CD14-positive monocyte (primary cell): ENCODE results near the gene ADH4. TPM values are rescaled to one million over a fixed set of nuclear protein-coding genes. Genes with fewer than 3 reads are reported as not detected.

Experiments
- DNase-seq, 3 donors: peaks; one replicate each; pipeline ENCODE4 v3.0.0-alpha.2; 2011 to 2022
- H2AFZ ChIP-seq: 2 replicates; pipeline ENCODE4 v1.6.0; 2012; ENCODE audit warnings: mild to moderate bottlenecking, low read depth, low read length, inconsistent platforms; ENCODE audit not compliant: insufficient read depth, poor library complexity, severe bottlenecking
- H3K27ac ChIP-seq, 2 donors: 1 replicate in 1 of 2; 2 replicates in 1 of 2; pipeline ENCODE4 v1.5.1; 2012 to 2013; ENCODE audit warnings: low read length in 2 of 2, control low read depth in 1 of 2, inconsistent platforms in 1 of 2, low read depth in 1 of 2, mild to moderate bottlenecking in 1 of 2
- H3K27me3 ChIP-seq, 2 donors: one replicate each; pipeline versions ENCODE4 v1.6.0 to v1.6.1; 2011 to 2013; ENCODE audit warnings: low read length in 2 of 2; ENCODE audit not compliant: control insufficient read depth in 2 of 2, insufficient read depth in 2 of 2
- H3K36me3 ChIP-seq, 2 donors: replicated peaks in 1 of 2; 1 replicate in 1 of 2; 2 replicates in 1 of 2; pipeline versions ENCODE4 v1.5.1 to v1.6.1; 2012 to 2013; ENCODE audit warnings: low read length in 2 of 2, control low read depth in 1 of 2, inconsistent platforms in 1 of 2, mild to moderate bottlenecking in 1 of 2; ENCODE audit not compliant: insufficient read depth in 2 of 2, control insufficient read depth in 1 of 2
- H3K4me1 ChIP-seq, 2 donors: 1 replicate in 1 of 2; 2 replicates in 1 of 2; pipeline versions ENCODE4 v1.5.1 to v1.6.1; 2012 to 2013; ENCODE audit warnings: low read length in 2 of 2, control low read depth in 1 of 2, inconsistent platforms in 1 of 2, mild to moderate bottlenecking in 1 of 2, moderate library complexity in 1 of 2; ENCODE audit not compliant: insufficient read depth in 2 of 2, control insufficient read depth in 1 of 2
- H3K4me2 ChIP-seq: replicated peaks from 2 replicates; pipeline ENCODE3; 2012; ENCODE audit warnings: low read length, moderate library complexity, mild to moderate bottlenecking; ENCODE audit not compliant: poor library complexity, severe bottlenecking; ENCODE audit errors: extremely low read depth
- H3K4me3 ChIP-seq, 3 experiments: fragments of 200-600 bp in 1 of 3; sonication (generic) in 1 of 3; replicated peaks in 1 of 3; 1 replicate in 2 of 3; 2 replicates in 1 of 3; pipeline ENCODE4 v1.5.1; 2011 to 2013; ENCODE audit warnings: low read length in 3 of 3, mild to moderate bottlenecking in 3 of 3, control low read depth in 2 of 3, low read depth in 2 of 3, inconsistent platforms in 1 of 3, moderate library complexity in 1 of 3
- H3K79me2 ChIP-seq: 2 replicates; pipeline ENCODE4 v1.6.0; 2012; ENCODE audit warnings: mild to moderate bottlenecking, control low read depth, inconsistent platforms, low read length, moderate library complexity; ENCODE audit not compliant: insufficient read depth
- H3K9ac ChIP-seq: 2 replicates; pipeline ENCODE4 v1.6.0; 2017; ENCODE audit warnings: low read length, mild to moderate bottlenecking; ENCODE audit not compliant: insufficient read depth, poor library complexity, severe bottlenecking
- H3K9me3 ChIP-seq, 2 donors: replicated peaks in 1 of 2; 1 replicate in 1 of 2; 2 replicates in 1 of 2; pipeline versions ENCODE4 v1.5.1 to v1.6.1; 2012 to 2013; ENCODE audit warnings: low read length in 2 of 2, control low read depth in 1 of 2; ENCODE audit not compliant: control insufficient read depth in 1 of 2, insufficient read depth in 1 of 2
- H4K20me1 ChIP-seq: 2 replicates; pipeline ENCODE4 v1.6.0; 2012; ENCODE audit warnings: mild to moderate bottlenecking, low read length, control low read depth, moderate library complexity; ENCODE audit not compliant: insufficient read depth
- H3K27ac Mint-ChIP-seq, 7 donors: one replicate each; pipeline ENCODE4 v1.8.0; 2020; ENCODE audit warnings: mild to moderate bottlenecking in 7 of 7, mixed read lengths in 7 of 7, moderate library complexity in 6 of 7, inconsistent platforms in 2 of 7
- H3K27me3 Mint-ChIP-seq, 3 donors: one replicate each; pipeline ENCODE4 v1.8.0; 2021 to 2022; ENCODE audit warnings: low read depth in 3 of 3, mild to moderate bottlenecking in 3 of 3, mixed read lengths in 3 of 3, moderate library complexity in 3 of 3, inconsistent platforms in 1 of 3
- H3K36me3 Mint-ChIP-seq, 2 donors: one replicate each; pipeline ENCODE4 v1.8.0; 2020; ENCODE audit warnings: mixed read lengths in 2 of 2, inconsistent platforms in 1 of 2, mild to moderate bottlenecking in 1 of 2
- H3K4me1 Mint-ChIP-seq: one replicate; pipeline ENCODE4 v1.8.0; 2020; ENCODE audit warnings: mild to moderate bottlenecking, mixed read lengths
- H3K4me3 Mint-ChIP-seq, 2 donors: one replicate each; pipeline ENCODE4 v1.8.0; 2020; ENCODE audit warnings: mild to moderate bottlenecking in 2 of 2, mixed read lengths in 2 of 2, moderate library complexity in 1 of 2
- H3K9me3 Mint-ChIP-seq, 7 donors: one replicate each; pipeline ENCODE4 v1.8.0; 2020 to 2022; ENCODE audit warnings: mixed read lengths in 7 of 7, mild to moderate bottlenecking in 6 of 7, moderate library complexity in 6 of 7, inconsistent platforms in 2 of 7
- WGBS: methylation state at CpG from one replicate; pipeline ENCODE4 v1.1.5; 2013; ENCODE audit warnings: missing lambda C conversion rate; ENCODE audit not compliant: insufficient coverage; 5-methylcytosine and 5-hydroxymethylcytosine counted together
- intact Hi-C, 2 donors: fragments of 100-400 bp; cut with micrococcal nuclease; formaldehyde crosslinking; loops; one replicate each; pipeline versions ENCODE4 v1.15.0 to v1.15.1; 2023
- polyA plus RNA-seq, 3 donors: library from polyadenylated mRNA; depleted of rRNA in 1 of 3; unstranded in 2 of 3; stranded (reverse) in 1 of 3; fragments of 300-500 nt in 2 of 3; fragments of >200 nt in 1 of 3; fragmentation: Illumina TruSeq in 2 of 3; gene quantifications; 1 replicate in 2 of 3; 2 replicates in 1 of 3; pipeline ENCODE4 v1.2.3, GENCODE V29; 2012 to 2021
- TF ChIP-seq, protein P1 (sequence below): fragments of 200-600 bp; IDR thresholded peaks from one replicate; pipeline ENCODE4 v1.8.0; 2022; ENCODE audit warnings: antibody characterized with exemption, mild to moderate bottlenecking

The ADH4 gene
- polyA plus RNA-seq, 3 donors, result not detected

DNA sequence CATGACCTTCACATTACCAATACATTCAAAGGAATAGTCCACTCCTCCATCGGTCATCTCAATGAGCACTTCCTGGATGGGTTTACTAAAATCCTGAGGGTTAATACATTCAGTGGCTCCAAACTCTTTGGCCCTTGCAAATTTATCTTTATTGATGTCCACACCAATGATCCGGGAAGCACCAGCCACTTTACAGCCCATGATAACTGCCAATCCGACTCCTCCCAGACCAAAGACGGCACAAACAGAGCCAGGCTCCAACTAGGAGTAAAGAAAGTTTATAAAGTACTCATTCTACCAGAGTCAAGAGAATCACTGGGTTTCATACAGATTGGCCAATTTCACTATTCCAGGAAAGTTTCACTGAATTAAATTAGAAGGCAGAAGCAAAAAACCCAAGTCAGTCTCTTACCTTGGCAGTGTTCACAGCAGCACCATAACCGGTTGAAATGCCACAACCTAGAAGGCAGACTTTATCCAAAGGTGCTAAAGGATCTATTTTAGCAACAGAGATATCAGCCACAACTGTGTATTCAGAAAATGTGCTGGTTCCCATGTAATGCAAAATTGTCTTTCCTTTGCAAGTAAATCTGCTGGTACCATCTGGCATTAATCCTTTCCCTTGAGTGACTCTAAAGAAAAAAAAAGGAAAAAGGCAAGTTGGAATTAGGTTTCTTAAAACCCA lies 67.7 kb downstream of the ADH4 start:
- H3K36me3 Mint-ChIP-seq, result peaks cover 76 to 97% of the 10 kb centered on the region in 2 donors
- Histone ChIP-seq H3K27ac (no peak overlapping the region), H2AFZ (no peak overlapping the region), H4K20me1 (no peaks in the 10 kb centered on the region), H3K9me3 (no peaks in the 10 kb centered on the region), H3K27me3 (no peaks in the 10 kb centered on the region), H3K4me1 (no peaks in the 10 kb centered on the region), H3K36me3 (peaks cover 88 to 100% of the 10 kb centered on the region in 2 donors), H3K4me3 (no peak overlapping the region), H3K9ac (no peak overlapping the region), H3K4me2 (no peak overlapping the region), H3K79me2 (no peaks in the 10 kb centered on the region)
- DNase-seq, result no peak
- H3K4me3 Mint-ChIP-seq, result no peak overlapping the region
- H3K27me3 Mint-ChIP-seq, result peaks cover 0 to 1% (median 0%) of the 10 kb centered on the region in 3 donors
- intact Hi-C loops, result no loop called here
- WGBS, result 100% methylated on average over 1 of the region's 5 CpGs
- no peaks in the 10 kb centered on the region for H3K9me3 Mint-ChIP-seq
- no peaks in the 10 kb centered on the region for H3K4me1 Mint-ChIP-seq
- peak overlapping the region in 1 of 7 donors; percentile 14 for H3K27ac Mint-ChIP-seq
- TF ChIP-seq, protein P1, sequence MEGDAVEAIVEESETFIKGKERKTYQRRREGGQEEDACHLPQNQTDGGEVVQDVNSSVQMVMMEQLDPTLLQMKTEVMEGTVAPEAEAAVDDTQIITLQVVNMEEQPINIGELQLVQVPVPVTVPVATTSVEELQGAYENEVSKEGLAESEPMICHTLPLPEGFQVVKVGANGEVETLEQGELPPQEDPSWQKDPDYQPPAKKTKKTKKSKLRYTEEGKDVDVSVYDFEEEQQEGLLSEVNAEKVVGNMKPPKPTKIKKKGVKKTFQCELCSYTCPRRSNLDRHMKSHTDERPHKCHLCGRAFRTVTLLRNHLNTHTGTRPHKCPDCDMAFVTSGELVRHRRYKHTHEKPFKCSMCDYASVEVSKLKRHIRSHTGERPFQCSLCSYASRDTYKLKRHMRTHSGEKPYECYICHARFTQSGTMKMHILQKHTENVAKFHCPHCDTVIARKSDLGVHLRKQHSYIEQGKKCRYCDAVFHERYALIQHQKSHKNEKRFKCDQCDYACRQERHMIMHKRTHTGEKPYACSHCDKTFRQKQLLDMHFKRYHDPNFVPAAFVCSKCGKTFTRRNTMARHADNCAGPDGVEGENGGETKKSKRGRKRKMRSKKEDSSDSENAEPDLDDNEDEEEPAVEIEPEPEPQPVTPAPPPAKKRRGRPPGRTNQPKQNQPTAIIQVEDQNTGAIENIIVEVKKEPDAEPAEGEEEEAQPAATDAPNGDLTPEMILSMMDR, result no peak

DNA sequence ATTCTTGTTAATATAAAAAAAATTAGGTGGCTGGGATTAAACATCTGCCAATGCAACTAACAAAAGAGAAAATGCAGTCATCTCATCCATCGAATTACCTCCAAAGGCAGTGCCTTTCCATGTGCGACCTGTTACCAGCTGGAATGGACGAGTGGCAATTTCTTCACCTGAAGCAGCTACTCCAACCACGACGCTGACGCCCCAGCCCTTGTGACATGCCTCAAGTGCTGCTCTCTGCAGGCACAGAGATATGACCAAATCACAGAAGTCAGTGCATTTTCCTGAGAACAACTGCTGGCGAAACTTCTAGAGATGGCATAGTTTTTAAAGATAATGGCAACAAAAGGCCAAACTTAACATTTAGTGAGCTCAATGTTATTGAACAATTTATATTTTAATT lies 69.3 kb downstream of the ADH4 start:
- TF ChIP-seq, protein P1, result no peak
- no peak overlapping the region for H3K9ac ChIP-seq
- no peak overlapping the region for H3K27ac ChIP-seq
- Mint-ChIP-seq H3K4me3 (no peak overlapping the region), H3K27ac (peak overlapping the region in 1 of 7 donors; percentile 21), H3K9me3 (no peaks in the 10 kb centered on the region), H3K4me1 (no peaks in the 10 kb centered on the region), H3K27me3 (peaks cover 0 to 1% (median 0%) of the 10 kb centered on the region in 3 donors), H3K36me3 (peaks cover 68 to 89% of the 10 kb centered on the region in 2 donors)
- no peak overlapping the region for H3K4me2 ChIP-seq
- DNase-seq, result no peak
- peaks cover 79 to 100% of the 10 kb centered on the region in 2 donors for H3K36me3 ChIP-seq
- H3K79me2 ChIP-seq, result no peaks in the 10 kb centered on the region
- H3K27me3 ChIP-seq, result no peaks in the 10 kb centered on the region
- H3K9me3 ChIP-seq, result no peaks in the 10 kb centered on the region
- H3K4me3 ChIP-seq, result no peak overlapping the region
- H4K20me1 ChIP-seq, result no peaks in the 10 kb centered on the region
- H2AFZ ChIP-seq, result no peak overlapping the region
- intact Hi-C loops, result no loop called here
- WGBS, result 100% methylated on average over 4 of the region's 7 CpGs
- H3K4me1 ChIP-seq, result no peaks in the 10 kb centered on the region

Other genes starting within 250 kb of the ADH4 start
- gene EIF4E, start 215.2 kb downstream of the ADH4 start, polyA plus RNA-seq, result 10 to 100 TPM; 25.0 to 50.8 (median 48.6) TPM
- gene METAP1, start 148.6 kb downstream of the ADH4 start, polyA plus RNA-seq, result 10 to 100 TPM; 15.9 to 21.7 (median 20.6) TPM
- 10 to 100 TPM; 31.7 to 93.5 (median 79.3) TPM for gene ADH5, start 55.5 kb downstream of the ADH4 start, polyA plus RNA-seq
- gene ADH6, start 74.9 kb upstream of the ADH4 start, polyA plus RNA-seq, result not detected
- not detected for gene ADH1A, start 146.7 kb upstream of the ADH4 start, polyA plus RNA-seq
- not detected for gene ADH1B, start 177.1 kb upstream of the ADH4 start, polyA plus RNA-seq
- gene ADH1C, start 208.4 kb upstream of the ADH4 start, polyA plus RNA-seq, result not detected